T47D (cell line): Measurements from ENCODE around the gene ROBO3.

Experiments used
- DNase-seq, 2 experiments: peaks; one replicate each; pipeline versions ENCODE4 v3.0.0 to v3.0.0-alpha.2; 2011 to 2012; ENCODE audit warnings: low read depth in 1 of 2, low spot score in 1 of 2
- JUND ChIP-seq: IDR thresholded peaks from 2 replicates; pipeline ENCODE4 v1.6.1; 2012; ENCODE audit warnings: low read depth
- in situ Hi-C: cut with HindIII; loops from 2 replicates; pipeline ENCODE4 v1.10.0; 2016; ENCODE audit warnings: low sequenced_read_pairs, low pct_unique_long_range_greater_than_20kb

The ROBO3 gene, protein sequence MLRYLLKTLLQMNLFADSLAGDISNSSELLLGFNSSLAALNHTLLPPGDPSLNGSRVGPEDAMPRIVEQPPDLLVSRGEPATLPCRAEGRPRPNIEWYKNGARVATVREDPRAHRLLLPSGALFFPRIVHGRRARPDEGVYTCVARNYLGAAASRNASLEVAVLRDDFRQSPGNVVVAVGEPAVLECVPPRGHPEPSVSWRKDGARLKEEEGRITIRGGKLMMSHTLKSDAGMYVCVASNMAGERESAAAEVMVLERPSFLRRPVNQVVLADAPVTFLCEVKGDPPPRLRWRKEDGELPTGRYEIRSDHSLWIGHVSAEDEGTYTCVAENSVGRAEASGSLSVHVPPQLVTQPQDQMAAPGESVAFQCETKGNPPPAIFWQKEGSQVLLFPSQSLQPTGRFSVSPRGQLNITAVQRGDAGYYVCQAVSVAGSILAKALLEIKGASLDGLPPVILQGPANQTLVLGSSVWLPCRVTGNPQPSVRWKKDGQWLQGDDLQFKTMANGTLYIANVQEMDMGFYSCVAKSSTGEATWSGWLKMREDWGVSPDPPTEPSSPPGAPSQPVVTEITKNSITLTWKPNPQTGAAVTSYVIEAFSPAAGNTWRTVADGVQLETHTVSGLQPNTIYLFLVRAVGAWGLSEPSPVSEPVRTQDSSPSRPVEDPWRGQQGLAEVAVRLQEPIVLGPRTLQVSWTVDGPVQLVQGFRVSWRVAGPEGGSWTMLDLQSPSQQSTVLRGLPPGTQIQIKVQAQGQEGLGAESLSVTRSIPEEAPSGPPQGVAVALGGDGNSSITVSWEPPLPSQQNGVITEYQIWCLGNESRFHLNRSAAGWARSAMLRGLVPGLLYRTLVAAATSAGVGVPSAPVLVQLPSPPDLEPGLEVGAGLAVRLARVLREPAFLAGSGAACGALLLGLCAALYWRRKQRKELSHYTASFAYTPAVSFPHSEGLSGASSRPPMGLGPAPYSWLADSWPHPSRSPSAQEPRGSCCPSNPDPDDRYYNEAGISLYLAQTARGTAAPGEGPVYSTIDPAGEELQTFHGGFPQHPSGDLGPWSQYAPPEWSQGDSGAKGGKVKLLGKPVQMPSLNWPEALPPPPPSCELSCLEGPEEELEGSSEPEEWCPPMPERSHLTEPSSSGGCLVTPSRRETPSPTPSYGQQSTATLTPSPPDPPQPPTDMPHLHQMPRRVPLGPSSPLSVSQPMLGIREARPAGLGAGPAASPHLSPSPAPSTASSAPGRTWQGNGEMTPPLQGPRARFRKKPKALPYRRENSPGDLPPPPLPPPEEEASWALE (N-terminal part only)

DNA sequence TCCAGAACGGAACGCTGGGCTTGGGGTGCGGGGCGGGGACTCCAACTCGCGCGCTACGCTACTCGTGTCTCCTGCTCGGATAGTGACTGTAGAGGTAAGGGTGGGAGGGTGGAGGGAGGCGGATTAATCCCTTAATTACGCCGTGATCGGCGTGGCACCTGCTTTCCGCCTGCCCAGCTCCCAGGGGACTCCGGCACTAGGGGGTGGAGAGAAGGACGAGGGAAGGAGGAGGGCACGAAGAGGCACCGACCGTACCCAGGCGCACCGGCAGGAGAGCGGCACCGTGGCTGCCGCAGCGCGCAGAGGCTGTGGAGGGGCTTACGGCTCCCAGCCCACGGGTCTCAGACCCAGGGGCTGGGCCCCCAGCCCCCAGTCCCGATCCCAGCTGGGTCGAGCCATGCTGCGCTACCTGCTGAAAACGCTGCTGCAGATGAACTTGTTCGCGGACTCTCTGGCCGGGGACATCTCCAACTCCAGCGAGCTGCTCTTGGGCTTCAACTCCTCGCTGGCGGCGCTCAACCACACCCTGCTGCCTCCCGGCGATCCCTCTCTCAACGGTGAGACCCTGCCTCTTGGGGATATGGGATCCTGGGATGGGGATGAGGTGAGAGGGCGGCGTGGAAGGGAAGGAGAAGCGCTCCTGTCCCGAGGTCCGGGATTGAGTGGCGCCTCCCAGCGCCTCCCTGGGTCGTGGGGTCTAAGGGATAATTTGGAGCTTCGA lies at the start of gene ROBO3:
TSS of gene ROBO3 (plus strand) at position 252 of the 721 bp plus-strand sequence. CDS start at position 398, 146 bp downstream.
- TF ChIP-seq JUND, result no peak
- peak; percentile 39 to 74 for DNase-seq
- in situ Hi-C loops, result no loop called here

DNA sequence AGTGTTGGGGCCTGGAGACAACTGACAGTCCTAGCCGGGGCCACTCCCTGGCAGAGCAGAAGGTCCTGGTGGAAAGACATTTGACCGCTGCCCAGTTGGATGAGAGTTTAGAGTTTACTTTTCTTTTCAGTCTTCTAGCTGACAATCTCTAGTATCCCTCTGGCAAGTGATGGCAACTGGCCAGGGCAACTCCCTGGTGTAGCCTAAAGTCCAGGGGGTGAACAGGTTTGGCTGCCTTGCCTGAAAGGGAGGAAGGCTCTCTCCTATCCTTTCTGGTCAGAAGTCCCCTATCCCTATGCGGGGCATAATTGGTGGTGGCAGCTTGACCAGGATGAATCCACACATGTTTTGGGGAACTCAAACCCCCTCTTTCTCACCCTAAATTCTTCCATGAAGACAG lies 48.2 kb upstream of the ROBO3 start:
- no peak for TF ChIP-seq JUND
- in situ Hi-C loops, result no loop called here
- peak in 1 of 2 experiments; percentile 57 for DNase-seq

DNA sequence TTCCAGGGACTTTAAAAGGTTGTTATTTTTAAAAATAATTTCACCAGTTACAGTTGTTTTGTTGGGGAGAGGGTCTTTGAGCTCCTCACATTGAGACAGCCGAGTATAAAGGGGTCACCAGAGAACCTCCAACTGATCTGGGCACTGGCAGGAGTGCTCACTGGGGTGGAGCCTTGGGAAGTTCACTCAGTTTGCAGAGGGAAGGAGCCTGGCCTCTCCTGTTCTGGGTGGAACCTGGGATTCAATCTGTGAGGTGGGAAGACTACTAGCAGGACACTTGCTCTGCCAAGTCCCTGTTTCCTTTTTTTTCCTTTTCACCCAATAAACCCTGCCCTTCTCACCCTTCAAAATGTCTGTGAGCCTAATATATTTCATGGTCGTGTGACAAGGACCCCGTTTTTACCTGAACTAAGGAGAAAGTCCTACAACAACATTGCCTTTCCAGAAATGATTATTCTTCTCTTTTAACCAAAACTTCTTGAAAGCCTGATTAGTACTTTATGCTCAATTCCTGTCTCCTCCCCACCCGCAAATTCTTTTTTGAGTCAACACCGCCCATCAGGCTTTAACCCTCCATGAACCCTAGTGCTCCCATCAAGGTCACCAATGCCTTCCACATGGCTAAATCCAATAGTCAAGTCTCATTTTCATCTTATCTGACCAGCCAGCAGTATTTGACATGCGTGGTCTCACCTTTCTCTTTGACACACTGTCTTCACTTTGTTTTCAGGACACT lies 43.1 kb upstream of the ROBO3 start:
- in situ Hi-C loops, result no loop called here
- no peak for TF ChIP-seq JUND
- DNase-seq, result no peak

DNA sequence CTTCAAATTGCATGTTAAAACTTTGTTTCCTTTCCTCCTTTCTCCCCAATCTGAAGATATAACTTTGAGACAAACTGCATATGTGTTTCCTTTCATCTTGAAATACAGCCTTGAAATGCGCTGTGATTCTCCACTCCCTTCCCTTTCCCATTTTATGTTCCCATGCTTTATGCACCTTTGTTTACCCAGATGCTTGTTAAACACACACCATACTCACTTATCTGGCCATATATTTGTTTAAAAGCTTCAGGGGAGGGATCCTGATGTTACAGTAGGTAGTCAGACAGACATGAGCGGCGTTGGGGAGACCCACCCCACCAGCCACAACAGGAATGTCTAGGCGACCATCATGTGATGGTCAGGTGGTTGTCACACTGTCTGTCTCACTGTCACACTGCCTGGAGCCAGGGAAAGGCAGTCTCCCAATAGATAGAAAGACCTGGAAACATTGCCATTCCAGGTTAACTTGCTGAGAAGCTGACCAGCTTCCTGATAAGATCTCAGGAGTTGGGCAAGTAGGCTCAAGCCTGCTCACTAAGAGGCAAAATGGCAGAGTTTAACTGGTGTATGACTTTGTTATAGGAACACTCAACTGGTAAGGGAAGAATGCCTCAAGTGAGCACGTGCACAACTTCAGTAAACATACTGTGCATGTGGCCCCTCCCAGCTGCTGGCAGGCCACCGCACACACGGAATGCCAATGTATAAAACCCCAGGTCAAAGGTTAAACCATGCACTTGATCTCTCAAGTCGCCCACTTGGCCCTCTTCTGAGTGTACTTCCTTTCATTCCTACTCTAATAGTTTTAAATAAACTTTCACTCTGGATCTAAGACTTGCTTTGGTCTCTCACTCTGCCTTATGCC lies 41.5 kb upstream of the ROBO3 start:
- TF ChIP-seq JUND, result no peak
- in situ Hi-C loops, result no loop called here
- DNase-seq, result peak in 1 of 2 experiments; percentile 55

DNA sequence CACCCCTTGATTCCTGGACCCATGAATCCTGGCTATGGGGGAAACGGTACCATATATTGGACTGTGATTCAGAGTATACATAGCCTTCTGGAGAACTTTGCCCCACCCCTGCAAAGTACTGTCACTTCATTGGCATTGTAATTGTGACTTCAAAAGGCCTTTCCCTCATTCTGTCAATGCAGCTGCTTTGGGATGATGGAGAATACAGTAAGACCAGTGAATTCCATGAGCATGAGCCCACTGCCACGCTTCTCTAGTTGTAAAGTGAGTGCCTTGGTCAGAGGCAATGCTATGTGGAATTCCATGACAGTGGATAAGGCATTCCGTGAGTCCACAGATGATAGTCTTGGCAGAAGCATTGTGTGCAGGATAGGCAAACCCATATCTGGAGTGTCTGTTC lies 39.4 kb upstream of the ROBO3 start:
- in situ Hi-C loops, result no loop called here
- TF ChIP-seq JUND, result no peak
- DNase-seq, result no peak

DNA sequence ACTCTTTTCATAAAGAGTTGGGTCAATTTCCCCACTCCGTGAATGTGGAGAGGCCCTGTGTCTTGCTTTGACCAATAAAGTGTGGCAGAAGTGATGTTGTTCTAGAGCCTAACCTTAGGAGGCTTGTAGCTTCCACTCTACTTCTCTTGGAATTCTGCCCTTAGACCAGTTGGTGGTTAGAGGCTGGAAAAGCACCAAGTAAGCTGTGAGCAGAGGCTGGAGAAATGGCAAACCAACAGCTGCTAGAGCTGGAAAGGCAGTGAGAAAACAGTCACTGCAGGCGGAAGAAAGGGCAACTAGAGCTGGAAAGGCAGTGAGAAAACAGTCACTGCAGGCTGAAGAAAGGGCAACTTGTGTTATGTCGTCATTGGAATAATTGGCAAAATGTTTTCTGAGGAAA lies 35.2 kb upstream of the ROBO3 start:
- in situ Hi-C loops, result loop anchor here (10.0 kb wide), 1 partner anchor 165 kb away; no protein-coding TSS in a partner anchor

DNA sequence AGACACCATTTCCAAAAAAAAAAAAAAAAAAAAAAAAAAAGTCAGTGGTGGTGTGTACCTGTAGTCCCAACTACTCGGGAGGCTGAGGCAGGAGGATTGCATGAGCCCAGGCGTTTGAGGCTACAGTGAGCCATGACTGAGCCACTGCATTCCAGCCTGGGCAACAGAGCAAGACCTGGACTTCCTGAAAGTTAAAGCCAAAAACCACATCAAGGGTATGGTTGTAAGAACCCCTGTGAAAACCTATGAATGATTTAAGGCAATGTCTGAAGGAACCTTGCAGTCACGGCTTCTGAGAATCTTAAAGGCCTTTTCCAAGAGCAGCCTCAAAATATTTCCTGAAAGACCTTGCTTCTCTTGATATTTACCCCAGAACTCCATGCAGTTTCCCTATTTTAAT lies 34.5 kb upstream of the ROBO3 start:
- no peak for DNase-seq
- in situ Hi-C loops, result loop anchor here (10.0 kb wide), 1 partner anchor 166 kb away; no protein-coding TSS in a partner anchor
- TF ChIP-seq JUND, result no peak

More for the DNA sequence above, 35.2 kb upstream of the ROBO3 start:
- no peak for TF ChIP-seq JUND
- no peak for DNase-seq

DNA sequence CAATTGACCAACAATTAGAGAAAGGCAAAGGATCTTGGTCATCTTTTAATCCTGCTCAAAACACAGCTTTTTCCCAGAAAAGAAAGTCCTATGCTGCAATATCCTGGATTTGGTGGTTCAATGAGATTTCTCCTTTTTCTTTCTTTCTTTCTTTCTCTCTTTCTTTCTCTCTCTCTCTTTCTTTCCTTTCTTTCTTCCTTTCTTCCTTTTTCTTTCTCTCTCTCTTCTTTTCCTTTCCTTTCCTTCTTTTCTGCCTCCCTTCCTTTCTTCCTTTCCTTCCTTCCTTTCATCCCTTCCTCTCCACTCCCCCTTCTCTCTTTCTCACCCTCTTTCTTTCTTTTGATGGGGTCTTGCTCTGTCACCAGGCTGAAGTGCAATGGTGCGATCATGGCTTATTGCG lies 33.3 kb upstream of the ROBO3 start:
- TF ChIP-seq JUND, result no peak
- DNase-seq, result no peak
- in situ Hi-C loops, result loop anchor here (10.0 kb wide), 1 partner anchor 167 kb away; no protein-coding TSS in a partner anchor

DNA sequence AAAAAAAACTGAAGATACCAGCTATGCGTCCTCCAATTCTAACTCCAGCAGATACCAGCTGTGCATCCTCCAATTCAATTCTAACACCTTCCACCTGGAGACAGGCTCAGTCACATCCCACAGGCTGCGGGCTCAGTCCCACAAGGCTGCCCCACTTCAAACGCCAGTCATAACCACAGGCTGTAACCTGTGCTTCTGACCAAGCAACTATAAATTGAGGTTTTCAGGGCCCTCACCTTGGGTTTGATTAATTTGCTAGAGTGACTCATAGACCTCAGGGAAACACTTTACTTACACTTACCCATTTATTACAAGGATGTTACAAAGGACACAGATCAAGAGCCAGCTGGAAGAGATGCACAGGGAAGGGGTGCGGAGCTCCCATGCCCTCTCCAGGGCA lies 32.7 kb upstream of the ROBO3 start:
- in situ Hi-C loops, result loop anchor here (10.0 kb wide), 1 partner anchor 168 kb away; no protein-coding TSS in a partner anchor
- no peak for DNase-seq
- no peak for TF ChIP-seq JUND

DNA sequence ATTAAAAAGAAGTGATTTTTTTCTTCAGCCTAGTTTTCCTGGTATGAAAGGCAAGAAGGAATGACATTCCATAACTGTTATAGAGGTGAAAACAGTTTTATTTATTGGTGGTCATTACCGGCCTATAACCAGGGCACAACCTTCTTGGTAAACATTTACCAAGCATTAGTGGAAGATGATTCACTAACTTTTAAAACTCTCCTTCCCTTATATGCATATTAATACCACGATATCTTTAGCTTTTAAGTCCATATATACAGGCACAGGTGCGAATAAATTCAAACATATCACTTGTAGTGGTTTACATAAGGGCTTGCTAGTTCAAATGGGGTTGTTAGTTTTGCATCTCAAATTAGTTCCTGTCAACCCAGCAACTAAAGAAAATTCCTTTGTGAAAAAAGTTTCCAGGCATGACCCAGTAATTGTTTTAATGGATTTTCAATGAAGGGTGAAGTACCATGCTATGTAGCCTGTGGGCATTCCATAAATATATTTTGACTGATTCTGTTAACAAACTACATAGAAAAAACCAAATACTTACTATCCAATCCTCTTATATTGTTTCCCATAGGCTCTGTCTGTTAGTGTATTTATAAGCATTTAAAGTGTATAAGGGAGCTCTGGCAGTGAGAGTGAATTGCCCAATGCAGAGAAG lies 30.6 kb upstream of the ROBO3 start:
- no peak for TF ChIP-seq JUND
- in situ Hi-C loops, result loop anchor here (10.0 kb wide), 1 partner anchor 170 kb away; no protein-coding TSS in a partner anchor
- no peak for DNase-seq
